Activated B cell treated with CpG ODN at 0.5 μM for 24 hours (primary cell): ENCODE measurements around the gene PPIL1. TPM values are rescaled to one million over a fixed set of nuclear protein-coding genes. Genes with fewer than 3 reads are reported as not detected.

Source experiments
- ATAC-seq: fragments of 200-7000 bp; cut with Tn5 transposase; one replicate; pipeline ENCODE4 v1.10.0; 2021; ENCODE audit warnings: low read depth, mild to moderate bottlenecking, moderate library complexity
- CTCF ChIA-PET: fragments of 350-600 bp; sonication (Branson Sonifier 250); formaldehyde crosslinking; loops from one replicate; lab custom pipeline; 2021; ENCODE audit warnings: antibody characterized with exemption; lab: Charles Lee
- POLR2A ChIA-PET: fragments of 350-600 bp; sonication (Branson Sonifier 250); formaldehyde crosslinking; loops from one replicate; lab custom pipeline; 2021; ENCODE audit warnings: antibody characterized with exemption; lab: Charles Lee
- DNase-seq: peaks from one replicate; pipeline ENCODE4 v3.0.0; 2022
- H3K27ac Mint-ChIP-seq: one replicate; pipeline ENCODE4 v1.8.0; 2020; ENCODE audit warnings: mixed read lengths
- H3K27me3 Mint-ChIP-seq: one replicate; pipeline ENCODE4 v1.8.0; 2021; ENCODE audit warnings: mixed read lengths
- H3K36me3 Mint-ChIP-seq: one replicate; pipeline ENCODE4 v1.8.0; 2021; ENCODE audit warnings: low read depth, mixed read lengths
- H3K4me1 Mint-ChIP-seq: one replicate; pipeline ENCODE4 v1.8.0; 2021; ENCODE audit warnings: mixed read lengths
- H3K4me3 Mint-ChIP-seq: one replicate; pipeline ENCODE4 v1.8.0; 2020; ENCODE audit warnings: mild to moderate bottlenecking, mixed read lengths
- H3K9me3 Mint-ChIP-seq: one replicate; pipeline ENCODE4 v1.8.0; 2020; ENCODE audit warnings: mixed read lengths
- CTCF ChIP-seq: fragments of 200-600 bp; IDR thresholded peaks from one replicate; pipeline ENCODE4 v1.8.0; 2022; ENCODE audit warnings: antibody characterized with exemption, mild to moderate bottlenecking
- intact Hi-C: fragments of 100-400 bp; cut with micrococcal nuclease; formaldehyde crosslinking; loops from one replicate; pipeline ENCODE4 v1.15.1; 2024
- total RNA-seq: library from RNA; stranded (reverse); gene quantifications from 2 replicates; pipeline ENCODE4 v1.2.3, GENCODE V29; 2022

The PPIL1 gene
- total RNA-seq, 1 donor from 2014 or later = 23.4 TPM

- Mint-ChIP-seq H3K4me1 (peaks cover 6% of the 10 kb centered on the region), H3K4me3 (no peak overlapping the region), H3K27ac (no peak overlapping the region), H3K36me3 (peaks cover 49% of the 10 kb centered on the region), H3K27me3 (peaks cover 2% of the 10 kb centered on the region), H3K9me3 (no peaks in the 10 kb centered on the region)
- CTCF ChIA-PET = interaction anchor here (1.0 to 5.7 kb wide), 6 partner anchors 9 to 236 kb away, joined by 5 to 67 read pairs (median 7); no protein-coding TSS in a partner anchor
- POLR2A ChIA-PET = interaction anchor here (0.9 kb wide), 1 partner anchor 24 kb away, joined by 3 read pairs; the partner anchor contains the start of gene PPIL1
- ATAC-seq (no peak), DNase-seq (no peak)
- no peak for TF ChIP-seq CTCF
- intact Hi-C loops = loop anchor here (1.0 to 5.0 kb wide), 3 partner anchors 69 to 236 kb away; no protein-coding TSS in a partner anchor
These were observed 23.4 kb downstream of the PPIL1 start for GRCh38 chr6:36851149-36851614.

- ChIA-PET CTCF (interaction anchor here (0.8 to 5.7 kb wide), 7 partner anchors 13 to 235 kb away, joined by 3 to 67 read pairs (median 4); partner anchors contain the start of genes MTCH1 and PPIL1), POLR2A (no interaction called here)
- H3K4me1 Mint-ChIP-seq = peaks cover 6% of the 10 kb centered on the region
- TF ChIP-seq CTCF = no peak
- ATAC-seq (no peak), DNase-seq (no peak)
- peaks cover 37% of the 10 kb centered on the region for H3K36me3 Mint-ChIP-seq
- H3K27ac Mint-ChIP-seq = no peak overlapping the region
- peaks cover 2% of the 10 kb centered on the region for H3K27me3 Mint-ChIP-seq
- no peak overlapping the region for H3K4me3 Mint-ChIP-seq
- no peaks in the 10 kb centered on the region for H3K9me3 Mint-ChIP-seq
- intact Hi-C loops = loop anchor here (5.0 kb wide), 1 partner anchor 68 kb away; no protein-coding TSS in a partner anchor
These were observed 24.6 kb downstream of the PPIL1 start for GRCh38 chr6:36850021-36850420.

DNA sequence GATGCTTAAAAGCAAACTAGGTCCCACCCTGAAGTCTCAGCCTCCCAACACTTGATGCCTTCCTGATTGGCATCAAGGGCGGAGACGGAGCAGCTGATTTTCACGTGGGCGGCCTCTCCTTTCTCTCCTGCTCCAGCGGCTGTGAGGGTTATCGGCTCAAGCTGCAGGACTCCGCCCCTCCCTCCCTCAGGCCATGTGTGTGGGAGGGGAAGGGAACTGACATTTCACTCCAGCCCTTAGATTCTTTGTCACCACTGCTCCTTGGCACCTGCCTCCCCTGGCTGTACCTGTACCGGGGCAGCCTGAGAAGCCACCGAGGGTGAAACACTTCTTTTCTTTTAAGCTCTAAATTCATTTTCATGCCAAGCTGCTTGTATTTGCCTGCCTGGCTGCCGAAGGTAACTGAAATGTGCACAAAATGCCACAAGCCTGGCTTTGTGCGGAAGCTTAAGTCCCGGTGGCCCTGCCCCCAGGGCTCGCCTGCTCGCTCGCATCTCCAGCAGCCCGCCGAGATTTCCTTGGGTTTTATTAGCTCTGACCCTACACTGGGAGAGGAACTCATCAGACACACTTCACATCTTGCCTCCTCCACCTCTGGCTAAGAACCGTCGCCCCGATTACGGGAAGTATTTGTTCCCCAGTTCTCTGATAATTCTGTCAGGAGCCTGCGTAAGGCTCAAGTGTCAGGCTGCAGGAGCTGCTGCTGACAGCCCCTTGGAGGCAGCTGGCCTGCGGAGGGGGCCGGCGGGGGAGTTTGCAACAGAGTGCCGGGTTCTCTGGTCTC is 25.8 kb downstream of the PPIL1 start:
- ATAC-seq (peak; percentile 28), DNase-seq (no peak)
- Mint-ChIP-seq H3K36me3 (peaks cover 25% of the 10 kb centered on the region), H3K4me1 (peaks cover 6% of the 10 kb centered on the region), H3K27ac (no peak overlapping the region), H3K9me3 (no peaks in the 10 kb centered on the region), H3K27me3 (peaks cover 2% of the 10 kb centered on the region), H3K4me3 (no peak overlapping the region)
- POLR2A ChIA-PET = interaction anchor here (0.5 kb wide), 1 partner anchor 85 kb away, joined by 4 read pairs; no protein-coding TSS in a partner anchor
- CTCF ChIA-PET = interaction anchor here (0.9 to 5.7 kb wide), 4 partner anchors 11 to 90 kb away, joined by 3 to 67 read pairs (median 4); no protein-coding TSS in a partner anchor
- TF ChIP-seq CTCF = no peak
- intact Hi-C loops = no loop called here

DNA sequence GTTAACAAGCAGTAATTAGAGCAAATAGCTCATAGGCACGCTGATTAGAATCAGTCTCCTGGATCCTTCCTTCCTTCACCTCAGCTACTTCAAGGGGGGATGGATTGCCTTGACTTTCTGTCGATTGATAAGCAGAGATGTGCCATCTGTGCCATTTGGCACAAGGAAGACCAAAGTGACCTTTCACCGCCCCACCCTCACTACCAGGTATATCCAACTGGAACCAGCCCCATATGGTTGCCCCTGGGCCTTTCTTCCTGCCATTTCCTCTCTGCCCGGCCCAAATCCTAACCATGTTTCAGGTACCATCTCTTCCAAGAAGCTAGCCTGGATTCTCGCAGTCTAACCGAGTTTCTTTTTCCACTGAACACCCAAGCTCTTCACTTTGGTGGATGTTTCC is 26.6 kb downstream of the PPIL1 start:
- DNase-seq = no peak
- no peak overlapping the region for H3K27ac Mint-ChIP-seq
- peaks cover 6% of the 10 kb centered on the region for H3K4me1 Mint-ChIP-seq
- ChIA-PET CTCF (interaction anchor here (0.9 to 5.7 kb wide), 2 partner anchors 37 to 81 kb away, joined by 3 to 67 read pairs; no protein-coding TSS in a partner anchor), POLR2A (no interaction called here)
- ATAC-seq = no peak
- H3K36me3 Mint-ChIP-seq = peaks cover 17% of the 10 kb centered on the region
- no peak overlapping the region for H3K4me3 Mint-ChIP-seq
- intact Hi-C loops = no loop called here
- H3K27me3 Mint-ChIP-seq = peaks cover 2% of the 10 kb centered on the region
- H3K9me3 Mint-ChIP-seq = no peaks in the 10 kb centered on the region
- no peak for TF ChIP-seq CTCF

- H3K36me3 Mint-ChIP-seq = peaks cover 8% of the 10 kb centered on the region
- TF ChIP-seq CTCF = no peak
- ChIA-PET POLR2A (no interaction called here), CTCF (interaction anchor here (5.7 kb wide), 1 partner anchor 80 kb away, joined by 67 read pairs; no protein-coding TSS in a partner anchor)
- no peaks in the 10 kb centered on the region for H3K9me3 Mint-ChIP-seq
- DNase-seq = no peak
- intact Hi-C loops = no loop called here
- peaks cover 2% of the 10 kb centered on the region for H3K27me3 Mint-ChIP-seq
- ATAC-seq = no peak
- no peak overlapping the region for H3K27ac Mint-ChIP-seq
- H3K4me3 Mint-ChIP-seq = no peak overlapping the region
- H3K4me1 Mint-ChIP-seq = peaks cover 6% of the 10 kb centered on the region
These were observed 27.5 kb downstream of the PPIL1 start for GRCh38 chr6:36847152-36847551.
